Keratinocyte (primary cell): ENCODE data around the gene ZZZ3. TPM values are rescaled to one million over a fixed set of nuclear protein-coding genes. Genes with fewer than 3 reads are reported as not detected.

Experiments used
- DNase-seq: peaks from one replicate; pipeline ENCODE4 v3.0.0-alpha.2; 2011; ENCODE audit warnings: low read depth, missing footprints, low spot score
- FAIRE-seq: peaks from 2 replicates; lab custom pipeline; 2011; peaks lifted over from hg19 to GRCh38; lab: Jason Lieb, UNC
- H2AFZ ChIP-seq: 2 replicates; pipeline ENCODE4 v1.6.0; 2012; ENCODE audit warnings: low read length, control low read depth, inconsistent platforms; ENCODE audit not compliant: control insufficient read depth
- H3K27ac ChIP-seq: 2 replicates; pipeline ENCODE4 v1.5.1; 2011; ENCODE audit warnings: low read length; ENCODE audit not compliant: control insufficient read depth, insufficient read depth
- H3K27me3 ChIP-seq: 3 replicates; pipeline ENCODE4 v1.6.0; 2011; ENCODE audit warnings: low read length; ENCODE audit not compliant: control insufficient read depth, insufficient read depth; ENCODE audit errors: extremely low read depth
- H3K36me3 ChIP-seq, 2 experiments: 2 replicates in 1 of 2; 3 replicates in 1 of 2; pipeline ENCODE4 v1.5.1; 2011; ENCODE audit warnings: low read length in 2 of 2, mild to moderate bottlenecking in 1 of 2; ENCODE audit not compliant: control insufficient read depth in 2 of 2, insufficient read depth in 2 of 2; ENCODE audit errors: extremely low read depth in 1 of 2
- H3K4me1 ChIP-seq: 3 replicates; pipeline ENCODE4 v1.5.1; 2011; ENCODE audit warnings: low read length; ENCODE audit not compliant: control insufficient read depth, insufficient read depth; ENCODE audit errors: extremely low read depth
- H3K4me2 ChIP-seq: 3 replicates; pipeline ENCODE4 v1.6.0; 2011; ENCODE audit warnings: low read depth, low read length; ENCODE audit not compliant: control insufficient read depth, insufficient read depth; ENCODE audit errors: extremely low read depth
- H3K4me3 ChIP-seq, 3 experiments: fragments of 200-600 bp in 1 of 3; sonication (generic) in 1 of 3; 2 replicates in 2 of 3; 3 replicates in 1 of 3; pipeline ENCODE4 v1.5.1; 2011 to 2016; ENCODE audit warnings: low read length in 3 of 3, mild to moderate bottlenecking in 3 of 3, control low read depth in 2 of 3, inconsistent platforms in 1 of 3, low read depth in 1 of 3, mixed read lengths in 1 of 3, mixed run types in 1 of 3, moderate library complexity in 1 of 3; ENCODE audit not compliant: control insufficient read depth in 2 of 3, insufficient read depth in 2 of 3; ENCODE audit errors: extremely low read depth in 1 of 3
- H3K79me2 ChIP-seq: 2 replicates; pipeline ENCODE4 v1.6.0; 2012; ENCODE audit warnings: low read length; ENCODE audit not compliant: control insufficient read depth, insufficient read depth
- H3K9ac ChIP-seq: 3 replicates; pipeline ENCODE4 v1.6.0; 2011; ENCODE audit warnings: low read length; ENCODE audit not compliant: control insufficient read depth, insufficient read depth; ENCODE audit errors: extremely low read depth
- H3K9me1 ChIP-seq: 3 replicates; pipeline ENCODE4 v1.6.0; 2011; ENCODE audit warnings: low read length; ENCODE audit not compliant: control insufficient read depth, insufficient read depth; ENCODE audit errors: extremely low read depth
- H3K9me3 ChIP-seq: 2 replicates; pipeline ENCODE4 v1.5.1; 2012; ENCODE audit warnings: low read depth, low read length; ENCODE audit not compliant: control insufficient read depth
- H4K20me1 ChIP-seq: 3 replicates; pipeline ENCODE4 v1.6.0; 2011; ENCODE audit warnings: low read length; ENCODE audit not compliant: control insufficient read depth, insufficient read depth; ENCODE audit errors: extremely low read depth
- CTCF ChIP-seq, 3 experiments: IDR thresholded peaks in 1 of 3; conservative IDR thresholded peaks in 1 of 3; optimal IDR thresholded peaks in 1 of 3; 2 replicates in 2 of 3; 3 replicates in 1 of 3; pipeline versions ENCODE3 to v1.5.1; 2011; ENCODE audit warnings: low read length in 3 of 3, mild to moderate bottlenecking in 3 of 3, moderate library complexity in 2 of 3, control low read depth in 1 of 3, inconsistent platforms in 1 of 3; ENCODE audit not compliant: insufficient read depth in 2 of 3; ENCODE audit errors: extremely low read depth in 1 of 3
- EZH2 ChIP-seq: IDR thresholded peaks from one replicate; pipeline ENCODE4 v1.6.1; 2012; ENCODE audit warnings: inconsistent platforms, mild to moderate bottlenecking, low read length, moderate library complexity
- dilution Hi-C: fragments of 300-500 bp; cut with MboI; formaldehyde crosslinking; loops from one replicate; pipeline ENCODE4 v1.7.0; 2020; ENCODE audit warnings: low sequenced_read_pairs; ENCODE audit not compliant: extremely low pct_ligation_motif_present
- polyA plus RNA-seq, 5 experiments: library from polyadenylated mRNA; depleted of rRNA in 3 of 5; stranded (reverse) in 3 of 5; stranded (forward) in 1 of 5; unstranded in 1 of 5; fragments of >200 nt; gene quantifications; 1 replicate in 1 of 5; 2 replicates in 3 of 5; 3 replicates in 1 of 5; pipeline versions ENCODE4 v1.2.1 to v1.2.3, GENCODE V29; 2011 to 2012; ENCODE audit warnings: missing spikeins in 2 of 5, low read depth in 1 of 5, low replicate concordance in 1 of 5

ZZZ3 gene
- polyA plus RNA-seq, 1 donor (not counting 4 experiments of a cell fraction or from before 2014, with no cell fraction given) = 30.6 TPM

DNA sequence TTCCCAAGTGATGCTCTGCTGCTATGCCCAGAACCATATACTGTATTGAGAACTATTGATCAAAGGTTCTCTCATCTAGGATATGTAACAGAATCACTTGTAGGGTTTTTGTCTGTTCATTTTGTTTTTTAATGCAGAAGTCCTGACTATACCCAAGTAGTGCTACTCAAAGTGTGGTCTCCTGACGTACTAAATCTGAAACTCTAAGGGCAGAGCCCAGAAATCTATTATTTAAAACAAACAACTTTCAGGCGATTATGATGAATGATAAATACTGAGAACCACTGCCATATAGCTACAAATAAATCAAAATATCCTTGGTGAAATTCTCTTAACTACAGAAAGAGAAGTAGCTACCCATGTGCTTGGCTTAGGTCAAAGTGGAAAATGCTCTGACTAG, 10.1 kb downstream of the ZZZ3 start:
- H3K27ac ChIP-seq = no peak overlapping the region
- H3K9me1 ChIP-seq = no peaks in the 10 kb centered on the region
- no peaks in the 10 kb centered on the region for H3K4me1 ChIP-seq
- no peaks in the 10 kb centered on the region for H3K27me3 ChIP-seq
- no peak overlapping the region for H2AFZ ChIP-seq
- DNase-seq = no peak
- TF ChIP-seq CTCF (optimal IDR thresholded peaks at IDR 0.05 in 1 of 3, IDR thresholded peaks at IDR 0.05 in 1 of 3, conservative IDR thresholded peaks at IDR 0.05 in 1 of 3; ENCODE audit: extremely low read depth in 1 of 3, insufficient read depth in 2 of 3, low read length in 3 of 3) (no peak), EZH2 (no peak)
- H3K79me2 ChIP-seq = peaks cover 100% of the 10 kb centered on the region
- dilution Hi-C loops = no loop called here
- no peaks in the 10 kb centered on the region for H3K9me3 ChIP-seq
- H3K36me3 ChIP-seq = peaks cover 0 to 4% of the 10 kb centered on the region in 2 experiments
- no peak overlapping the region for H3K4me3 ChIP-seq
- no peak for FAIRE-seq
- no peak overlapping the region for H3K9ac ChIP-seq
- H3K4me2 ChIP-seq = no peak overlapping the region
- no peaks in the 10 kb centered on the region for H4K20me1 ChIP-seq

DNA sequence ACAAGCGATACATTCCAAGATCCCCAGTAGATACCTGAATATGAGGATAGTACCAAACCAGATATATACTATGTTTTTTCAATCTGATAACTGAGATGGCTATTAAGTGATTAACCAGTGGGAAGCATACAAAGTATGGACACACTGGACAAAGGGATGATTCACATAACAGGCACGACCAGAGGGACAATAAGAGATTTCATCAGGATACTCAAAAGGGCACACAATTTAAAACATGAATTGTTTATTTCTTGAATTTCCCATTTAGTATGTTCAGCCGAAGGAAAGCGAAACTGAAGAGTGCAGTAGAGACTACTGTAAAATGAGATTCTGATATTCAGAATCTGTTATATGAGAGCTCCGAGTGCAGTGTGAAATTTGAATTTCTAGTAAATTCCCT, 10.6 kb downstream of the ZZZ3 start:
- Histone ChIP-seq H3K79me2 (peaks cover 100% of the 10 kb centered on the region), H3K4me2 (no peak overlapping the region), H3K9ac (no peak overlapping the region), H3K9me1 (no peaks in the 10 kb centered on the region), H3K4me1 (no peaks in the 10 kb centered on the region), H3K9me3 (no peaks in the 10 kb centered on the region), H2AFZ (no peak overlapping the region), H3K4me3 (no peak overlapping the region), H3K36me3 (peaks cover 0 to 4% of the 10 kb centered on the region in 2 experiments), H4K20me1 (no peaks in the 10 kb centered on the region), H3K27ac (no peak overlapping the region), H3K27me3 (no peaks in the 10 kb centered on the region)
- TF ChIP-seq EZH2 (no peak), CTCF (optimal IDR thresholded peaks at IDR 0.05 in 1 of 3, IDR thresholded peaks at IDR 0.05 in 1 of 3, conservative IDR thresholded peaks at IDR 0.05 in 1 of 3; ENCODE audit: extremely low read depth in 1 of 3, insufficient read depth in 2 of 3, low read length in 3 of 3) (no peak)
- FAIRE-seq = no peak
- dilution Hi-C loops = no loop called here
- DNase-seq = no peak
